ENCODE data around the gene WDR37.

DNA sequence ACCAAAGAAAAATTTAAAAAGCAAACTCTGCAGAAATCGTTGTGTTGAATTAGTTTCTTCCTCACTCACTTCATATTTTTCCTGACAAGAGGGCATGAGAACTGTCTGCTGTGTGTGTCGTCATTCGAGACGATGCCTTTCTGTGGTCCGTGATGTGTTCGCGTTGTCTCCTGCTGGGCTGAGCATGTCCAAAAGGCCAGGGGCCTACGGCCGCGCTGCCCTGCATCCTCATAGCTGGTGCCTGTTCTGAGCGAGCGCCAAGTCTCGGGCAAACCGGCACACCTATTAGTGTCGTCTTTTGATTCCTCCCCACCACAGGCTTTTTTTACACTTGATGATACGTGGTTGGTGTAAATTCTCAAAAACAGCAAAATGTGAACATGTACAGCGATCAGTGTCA is 27.4 kb downstream of the WDR37 start:
- TF ChIP-seq ZNF629 (tag by site-specific recombination; IDR thresholded peaks at IDR 0.05) (no peak), GLI4 (tag by site-specific recombination; IDR thresholded peaks at IDR 0.05) (no peak), CTCF (tag by site-specific recombination; IDR thresholded peaks at IDR 0.05) (no peak), MZF1 (tag by site-specific recombination; IDR thresholded peaks at IDR 0.05; ENCODE audit: borderline replicate concordance) (no peak), ZSCAN4 (tag by site-specific recombination; IDR thresholded peaks at IDR 0.05) (no peak), ZNF138 (tag by site-specific recombination; IDR thresholded peaks at IDR 0.05; ENCODE audit: borderline replicate concordance) (no peak), ZBTB8A (tag by site-specific recombination; IDR thresholded peaks at IDR 0.05) (no peak), REST (tag by site-specific recombination; IDR thresholded peaks at IDR 0.05) (no peak), RBAK (tag by site-specific recombination; IDR thresholded peaks at IDR 0.05) (no peak)

Measured in HEK293 (cell line).